Pericardium fibroblast (primary cell): Measurements from ENCODE around the gene DEFB118. TPM values are rescaled to one million over a fixed set of nuclear protein-coding genes. Genes with fewer than 3 reads are reported as not detected.

ENCODE experiments used
- total RNA-seq: library from RNA; depleted of rRNA; stranded (reverse); fragments of >200 nt; gene quantifications from 2 replicates; pipeline ENCODE4 v1.2.3, GENCODE V29; 2015

The DEFB118 gene
- not detected in 2 replicates for total RNA-seq

GRCh38 chr20:31368301-31368700, at the start of gene DEFB118:
Gene DEFB118, plus strand, starts transcription at chr20:31368601. Its CDS starts 50 bp downstream, at chr20:31368651.

GRCh38 chr20:31390490-31390889, 22.1 kb downstream of the DEFB118 start, which contains the start of gene DEFB119:
Gene DEFB119, minus strand, starts transcription at chr20:31390590. Its CDS starts 107 bp downstream, at chr20:31390483.

GRCh38 chr20:31406115-31406514, 37.7 kb downstream of the DEFB118 start, which contains the start of gene DEFB121:
Gene DEFB121, minus strand, starts transcription at chr20:31406215. Its CDS starts 63 bp downstream, at chr20:31406152.

Other genes starting within 250 kb of the DEFB118 start
- not detected in 2 replicates for gene DEFB115, start 110.9 kb upstream of the DEFB118 start, total RNA-seq
- not detected in 2 replicates for gene DEFB116, start 60.0 kb upstream of the DEFB118 start, total RNA-seq
- gene DEFB119, start 22.0 kb downstream of the DEFB118 start, total RNA-seq = not detected in 2 replicates
- gene DEFB121, start 37.6 kb downstream of the DEFB118 start, total RNA-seq = not detected in 2 replicates
- gene DEFB123, start 72.0 kb downstream of the DEFB118 start, total RNA-seq = not detected in 2 replicates
- gene DEFB124, start 106.5 kb downstream of the DEFB118 start, total RNA-seq = 2.1 TPM in 1 of 2 replicates, not detected in the other
- gene REM1, start 106.7 kb downstream of the DEFB118 start, total RNA-seq = 1.1 and 4.1 TPM in 2 replicates
- 80.9 and 109 TPM in 2 replicates for gene HM13, start 145.8 kb downstream of the DEFB118 start, total RNA-seq
- gene ID1, start 236.7 kb downstream of the DEFB118 start, total RNA-seq = 150 and 254 TPM in 2 replicates